Spleen (tissue), 3 donors: ENCODE data around the gene HOXD12.

Experiments used
- POLR2A ChIP-seq, 3 donors: fragments of 450-650 bp; IDR thresholded peaks; one replicate each; pipeline ENCODE4 v1.5.1; 2017; ENCODE audit warnings: antibody characterized with exemption in 3 of 3, mild to moderate bottlenecking in 1 of 3
- POLR2AphosphoS5 ChIP-seq, 3 donors: sonication (generic); formaldehyde crosslinking; IDR thresholded peaks; one replicate each; pipeline ENCODE4 v1.5.1; 2017; ENCODE audit warnings: antibody characterized with exemption in 3 of 3

GRCh38 chr2:176081376-176081836, 18.2 kb upstream of the HOXD12 start:
- TF ChIP-seq POLR2AphosphoS5 (IDR thresholded peaks at IDR 0.05) (no peak), POLR2A (IDR thresholded peaks at IDR 0.05) (no peak)
